ENCODE data around the gene ATP2B2.

DNA sequence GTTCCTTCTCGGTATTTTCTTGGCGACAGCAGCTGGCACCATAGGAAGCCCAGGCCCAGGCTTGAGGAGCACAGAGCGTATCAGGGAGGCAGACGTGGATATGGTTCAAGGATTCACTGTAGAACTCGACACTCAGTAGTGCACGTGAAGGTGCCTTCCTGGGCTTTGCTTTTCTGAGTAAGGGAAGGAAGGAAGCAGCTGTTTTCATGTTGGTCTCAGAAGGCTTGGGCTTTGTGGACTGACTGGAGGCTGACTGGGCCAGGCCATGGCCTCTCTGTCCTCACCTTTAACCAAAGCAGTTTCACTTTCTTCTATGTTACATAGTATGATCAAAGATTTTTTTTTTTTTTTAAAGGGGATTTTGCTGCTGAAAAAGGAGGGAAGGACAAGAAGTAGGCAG is 205.7 kb downstream of the ATP2B2 start:
- TF ChIP-seq, protein P1, sequence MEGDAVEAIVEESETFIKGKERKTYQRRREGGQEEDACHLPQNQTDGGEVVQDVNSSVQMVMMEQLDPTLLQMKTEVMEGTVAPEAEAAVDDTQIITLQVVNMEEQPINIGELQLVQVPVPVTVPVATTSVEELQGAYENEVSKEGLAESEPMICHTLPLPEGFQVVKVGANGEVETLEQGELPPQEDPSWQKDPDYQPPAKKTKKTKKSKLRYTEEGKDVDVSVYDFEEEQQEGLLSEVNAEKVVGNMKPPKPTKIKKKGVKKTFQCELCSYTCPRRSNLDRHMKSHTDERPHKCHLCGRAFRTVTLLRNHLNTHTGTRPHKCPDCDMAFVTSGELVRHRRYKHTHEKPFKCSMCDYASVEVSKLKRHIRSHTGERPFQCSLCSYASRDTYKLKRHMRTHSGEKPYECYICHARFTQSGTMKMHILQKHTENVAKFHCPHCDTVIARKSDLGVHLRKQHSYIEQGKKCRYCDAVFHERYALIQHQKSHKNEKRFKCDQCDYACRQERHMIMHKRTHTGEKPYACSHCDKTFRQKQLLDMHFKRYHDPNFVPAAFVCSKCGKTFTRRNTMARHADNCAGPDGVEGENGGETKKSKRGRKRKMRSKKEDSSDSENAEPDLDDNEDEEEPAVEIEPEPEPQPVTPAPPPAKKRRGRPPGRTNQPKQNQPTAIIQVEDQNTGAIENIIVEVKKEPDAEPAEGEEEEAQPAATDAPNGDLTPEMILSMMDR (IDR thresholded peaks at IDR 0.05; ENCODE audit: borderline replicate concordance, extremely low read depth, low read length, poor library complexity, severe bottlenecking) = no peak
- no peak for TF ChIP-seq EZH2 (IDR thresholded peaks at IDR 0.05; ENCODE audit: borderline replicate concordance, low read depth, low read length, severe bottlenecking)
